ENCODE measurements around the gene STK38.

DNA sequence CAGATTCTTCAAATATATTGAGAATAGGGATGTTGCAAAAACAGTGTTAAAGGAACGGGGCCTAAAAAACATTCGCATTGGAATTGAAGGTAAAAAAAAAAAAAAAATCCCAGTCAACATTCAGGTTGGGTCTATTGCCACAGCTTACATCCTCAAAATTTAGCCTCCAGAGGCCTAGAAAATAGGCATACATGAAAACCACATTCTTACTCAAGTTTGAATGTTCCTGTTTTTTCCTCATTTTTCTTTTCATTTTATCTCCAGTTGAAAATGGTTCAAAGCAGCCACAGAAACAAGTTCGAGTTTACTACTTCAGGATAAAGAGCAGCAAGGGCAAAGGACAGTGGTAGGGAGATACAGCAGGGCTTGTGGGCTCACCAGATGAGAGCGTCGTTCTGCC is 62.5 kb downstream of the STK38 start:
- TF ChIP-seq, protein P1, sequence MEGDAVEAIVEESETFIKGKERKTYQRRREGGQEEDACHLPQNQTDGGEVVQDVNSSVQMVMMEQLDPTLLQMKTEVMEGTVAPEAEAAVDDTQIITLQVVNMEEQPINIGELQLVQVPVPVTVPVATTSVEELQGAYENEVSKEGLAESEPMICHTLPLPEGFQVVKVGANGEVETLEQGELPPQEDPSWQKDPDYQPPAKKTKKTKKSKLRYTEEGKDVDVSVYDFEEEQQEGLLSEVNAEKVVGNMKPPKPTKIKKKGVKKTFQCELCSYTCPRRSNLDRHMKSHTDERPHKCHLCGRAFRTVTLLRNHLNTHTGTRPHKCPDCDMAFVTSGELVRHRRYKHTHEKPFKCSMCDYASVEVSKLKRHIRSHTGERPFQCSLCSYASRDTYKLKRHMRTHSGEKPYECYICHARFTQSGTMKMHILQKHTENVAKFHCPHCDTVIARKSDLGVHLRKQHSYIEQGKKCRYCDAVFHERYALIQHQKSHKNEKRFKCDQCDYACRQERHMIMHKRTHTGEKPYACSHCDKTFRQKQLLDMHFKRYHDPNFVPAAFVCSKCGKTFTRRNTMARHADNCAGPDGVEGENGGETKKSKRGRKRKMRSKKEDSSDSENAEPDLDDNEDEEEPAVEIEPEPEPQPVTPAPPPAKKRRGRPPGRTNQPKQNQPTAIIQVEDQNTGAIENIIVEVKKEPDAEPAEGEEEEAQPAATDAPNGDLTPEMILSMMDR (IDR thresholded peaks at IDR 0.05): no peak
- no peak for TF ChIP-seq POLR2A (IDR thresholded peaks at IDR 0.05)
